K562 (cell line): Measurements from ENCODE around the gene CDH2. TPM values are rescaled to one million over a fixed set of nuclear protein-coding genes. Genes with fewer than 3 reads are reported as not detected.

Experiments
- ATAC-seq: fragments of 200-7000 bp; cut with Tn5 transposase; 3 replicates; pipeline ENCODE4 v1.9.1; 2020; ENCODE audit warnings: moderate library complexity
- BruUV-seq: library from RNA; stranded (reverse); fragments of 400-500 nt; replicated peaks from 2 replicates; lab custom pipeline; 2021; lab: Mats Ljungman, UMichigan
- CTCF ChIA-PET: fragments of 300-600 bp; formaldehyde crosslinking; extraction: SDS; loops from one replicate; lab custom pipeline; 2021; ENCODE audit warnings: low intra/inter-chr PET ratio; lab: Yijun Ruan, JAX
- POLR2A ChIA-PET: fragments of 300-600, 350-650 bp; sonication (Branson Sonifier 250); formaldehyde crosslinking; extraction: SDS; loops from one replicate; lab custom pipeline; 2021; ENCODE audit warnings: antibody characterized with exemption, inconsistent platforms; lab: Yijun Ruan, JAX
- DNase-seq, 4 experiments: peaks; one replicate each; pipeline versions ENCODE4 v3.0.0 to v3.0.0-alpha.2; 2011 to 2018; ENCODE audit warnings: low spot score in 3 of 4, mixed read lengths in 3 of 4; ENCODE audit errors: extremely low read depth in 1 of 4
- FAIRE-seq: peaks from 2 replicates; lab custom pipeline; 2011; peaks lifted over from hg19 to GRCh38; lab: Jason Lieb, UNC
- H2AFZ ChIP-seq: 2 replicates; pipeline ENCODE4 v1.6.0; 2011; ENCODE audit warnings: low read depth, low read length, control low read depth, inconsistent platforms
- H3K27ac ChIP-seq: fragments of 200-600 bp; 3 replicates; pipeline ENCODE4 v1.8.0; 2011; ENCODE audit warnings: low read depth, mild to moderate bottlenecking, control low read depth, inconsistent platforms, low read length, moderate library complexity, mixed read lengths; ENCODE audit errors: extremely low read depth
- H3K27me3 ChIP-seq, 2 experiments: fragments of 300-600 bp in 1 of 2; 2 replicates in 1 of 2; 3 replicates in 1 of 2; pipeline versions ENCODE4 v1.6.0 to v1.8.0; 2011; ENCODE audit warnings: inconsistent platforms in 2 of 2, low read length in 2 of 2, mild to moderate bottlenecking in 1 of 2, mixed read lengths in 1 of 2, moderate library complexity in 1 of 2; ENCODE audit not compliant: control insufficient read depth in 2 of 2, insufficient read depth in 2 of 2
- H3K36me3 ChIP-seq: fragments of 300-600 bp; 3 replicates; pipeline ENCODE4 v1.8.0; 2011; ENCODE audit warnings: mild to moderate bottlenecking, low read length, inconsistent platforms; ENCODE audit not compliant: control insufficient read depth, insufficient read depth
- H3K4me1 ChIP-seq, 2 experiments: fragments of 200-600 bp in 1 of 2; replicated peaks in 1 of 2; 2 replicates in 1 of 2; 3 replicates in 1 of 2; pipeline versions ENCODE4 v1.5.1 to v1.8.0; 2011; ENCODE audit warnings: inconsistent platforms in 2 of 2, low read length in 2 of 2, mild to moderate bottlenecking in 1 of 2, mixed read lengths in 1 of 2, moderate library complexity in 1 of 2; ENCODE audit not compliant: control insufficient read depth in 2 of 2, insufficient read depth in 2 of 2
- H3K4me2 ChIP-seq: 2 replicates; pipeline ENCODE4 v1.6.1; 2011; ENCODE audit warnings: low read length, control low read depth, inconsistent platforms, mixed read lengths; ENCODE audit not compliant: insufficient read depth
- H3K4me3 ChIP-seq: fragments of 200-600 bp; sonication (generic), shearing (Covaris generic); 2 replicates; pipeline ENCODE4 v1.5.1; 2016; ENCODE audit warnings: control low read depth, inconsistent platforms
- H3K79me2 ChIP-seq: fragments of 200-600 bp; 3 replicates; pipeline ENCODE4 v1.8.0; 2011; ENCODE audit warnings: low read length, inconsistent platforms; ENCODE audit not compliant: control insufficient read depth, insufficient read depth
- H3K9ac ChIP-seq, 2 experiments: 2 replicates each; pipeline versions ENCODE4 v1.6.0 to v1.6.1; 2011; ENCODE audit warnings: low read depth in 2 of 2, low read length in 2 of 2, control low read depth in 1 of 2, inconsistent platforms in 1 of 2, mild to moderate bottlenecking in 1 of 2, mixed read lengths in 1 of 2; ENCODE audit not compliant: insufficient read depth in 1 of 2
- H3K9me1 ChIP-seq: one replicate; pipeline ENCODE4 v1.6.0; 2011; ENCODE audit warnings: inconsistent platforms, mild to moderate bottlenecking, low read length, moderate library complexity; ENCODE audit not compliant: control insufficient read depth, insufficient read depth
- H3K9me3 ChIP-seq: replicated peaks from 2 replicates; pipeline ENCODE4 v1.5.1; 2011; ENCODE audit warnings: low read depth, low read length, inconsistent platforms; ENCODE audit not compliant: control insufficient read depth, insufficient read depth
- H4K20me1 ChIP-seq: replicated peaks from 2 replicates; pipeline ENCODE4 v1.6.1; 2011; ENCODE audit warnings: low read length, inconsistent platforms, mixed read lengths; ENCODE audit not compliant: control insufficient read depth, insufficient read depth
- COPS2 ChIP-seq: fragments of 450-650 bp; conservative IDR thresholded peaks from 2 replicates; pipeline ENCODE4 v1.6.1; 2016; ENCODE audit warnings: mild to moderate bottlenecking, moderate library complexity
- ZNF217 ChIP-seq: sonication (generic); formaldehyde crosslinking; IDR thresholded peaks from 2 replicates; pipeline ENCODE4 v1.8.0; 2022; ENCODE audit warnings: mild to moderate bottlenecking, missing genetic modification reagents
- ZNF699 ChIP-seq: fragments of 250-450 bp; sonication (Bioruptor Pico); IDR thresholded peaks from 2 replicates; pipeline ENCODE4 v1.8.0; 2021; ENCODE audit warnings: mild to moderate bottlenecking, moderate library complexity; ENCODE audit not compliant: insufficient replicate concordance
- ZNF79 ChIP-seq: fragments of 250-450 bp; sonication (Bioruptor Pico); IDR thresholded peaks from 2 replicates; pipeline ENCODE4 v1.4.0; 2020; ENCODE audit warnings: low read depth, mild to moderate bottlenecking, moderate library complexity
- WGBS: fragments of 100-300 bp; shearing (Covaris generic); methylation state at CpG from one replicate; pipeline ENCODE4 v1.1.6; 2016; ENCODE audit warnings: low coverage, mixed read lengths; ENCODE audit not compliant: insufficient coverage; ENCODE audit errors: missing lambda C conversion rate; 5-methylcytosine and 5-hydroxymethylcytosine counted together
- in situ Hi-C: fragments of 300-500 bp; cut with MboI; formaldehyde crosslinking; loops from 4 replicates; pipeline ENCODE4 v1.15.0; 2018; ENCODE audit warnings: inconsistent platforms, mixed read lengths
- intact Hi-C: fragments of 100-400 bp; cut with micrococcal nuclease; formaldehyde crosslinking; loops from 2 replicates; pipeline ENCODE4 v1.14.2; 2022
- polyA plus RNA-seq, 8 experiments: library from polyadenylated mRNA; depleted of rRNA in 4 of 8; stranded (reverse) in 5 of 8; unstranded in 3 of 8; fragments of >200 nt; fragmentation: Nextera tagmentation in 2 of 8; fragmentation: Illumina TruSeq in 1 of 8; extraction: Ambion mirVana in 2 of 8; extraction: Trizol in 1 of 8; gene quantifications; 2 replicates each; pipeline versions ENCODE4 v1.2.1 to v1.2.3, GENCODE V29; 2011 to 2014; ENCODE audit warnings: inconsistent platforms in 1 of 8, missing spikeins in 1 of 8
- total RNA-seq, 7 experiments: library from RNA; depleted of rRNA in 6 of 7; stranded (reverse); fragments of >200 nt in 6 of 7; fragmentation: Illumina TruSeq in 2 of 7; extraction: Trizol in 2 of 7; gene quantifications; 2 replicates each; pipeline versions ENCODE4 v1.2.1 to v1.2.3, GENCODE V29; 2011 to 2021; ENCODE audit warnings: low replicate concordance in 1 of 7
- TF ChIP-seq, protein P1 (sequence below): sonication (generic); formaldehyde crosslinking; IDR thresholded peaks from 2 replicates; pipeline ENCODE4 v1.8.1; 2023; ENCODE audit warnings: mild to moderate bottlenecking, missing genetic modification reagents, moderate library complexity
- TF ChIP-seq, protein P2 (sequence below): fragments of 250-450 bp; sonication (Bioruptor Pico); IDR thresholded peaks from 2 replicates; pipeline ENCODE4 v1.8.0; 2021; ENCODE audit warnings: moderate library complexity, mild to moderate bottlenecking, inconsistent platforms

CDH2 gene
- total and polyA plus RNA-seq, 9 of the 15 experiments (the other 6 are each of a cell fraction or from before 2014, with no cell fraction given), result 0.04 TPM; not detected in 8

DNA sequence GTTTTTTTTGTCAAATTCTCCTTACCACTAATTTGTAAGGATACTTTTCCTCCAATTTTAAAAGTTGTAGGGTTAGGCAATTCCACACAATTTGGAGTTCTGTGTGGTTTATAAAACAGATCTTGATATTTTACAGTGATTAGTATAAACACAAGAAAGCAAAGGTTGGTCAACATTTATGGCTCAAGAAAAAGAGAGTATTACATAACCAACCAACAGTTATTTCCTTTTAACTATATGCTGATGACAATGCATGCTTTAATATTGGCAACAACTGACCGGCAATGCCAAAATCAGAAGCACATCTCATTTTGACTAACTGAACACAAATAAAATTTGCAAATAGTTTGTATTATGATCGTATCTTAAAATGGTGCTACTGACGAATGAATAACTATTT is 137.2 kb downstream of the CDH2 start:
- no peak overlapping the region for H3K4me3 ChIP-seq
- FAIRE-seq, result no peak
- H3K9me1 ChIP-seq, result no peaks in the 10 kb centered on the region
- in situ Hi-C loops, result no loop called here
- 3% methylated on average over 3 of the region's 3 CpGs for WGBS
- no peak overlapping the region for H3K9ac ChIP-seq
- no peak overlapping the region for H3K27ac ChIP-seq
- no peak overlapping the region for H2AFZ ChIP-seq
- no peaks in the 10 kb centered on the region for H4K20me1 ChIP-seq
- intact Hi-C loops, result no loop called here
- H3K79me2 ChIP-seq, result no peaks in the 10 kb centered on the region
- no peaks in the 10 kb centered on the region for H3K36me3 ChIP-seq
- no peaks in the 10 kb centered on the region for H3K9me3 ChIP-seq
- ChIA-PET CTCF (no interaction called here), POLR2A (no interaction called here)
- no peaks in the 10 kb centered on the region for H3K4me1 ChIP-seq
- TF ChIP-seq ZNF79 (CRISPR knock-in tag) (no peak), ZNF699 (CRISPR knock-in tag) (no peak), COPS2 (no peak), ZNF217 (no peak)
- TF ChIP-seq, protein P1, sequence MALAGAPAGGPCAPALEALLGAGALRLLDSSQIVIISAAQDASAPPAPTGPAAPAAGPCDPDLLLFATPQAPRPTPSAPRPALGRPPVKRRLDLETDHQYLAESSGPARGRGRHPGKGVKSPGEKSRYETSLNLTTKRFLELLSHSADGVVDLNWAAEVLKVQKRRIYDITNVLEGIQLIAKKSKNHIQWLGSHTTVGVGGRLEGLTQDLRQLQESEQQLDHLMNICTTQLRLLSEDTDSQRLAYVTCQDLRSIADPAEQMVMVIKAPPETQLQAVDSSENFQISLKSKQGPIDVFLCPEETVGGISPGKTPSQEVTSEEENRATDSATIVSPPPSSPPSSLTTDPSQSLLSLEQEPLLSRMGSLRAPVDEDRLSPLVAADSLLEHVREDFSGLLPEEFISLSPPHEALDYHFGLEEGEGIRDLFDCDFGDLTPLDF (CRISPR knock-in tag), result no peak
- TF ChIP-seq, protein P2, sequence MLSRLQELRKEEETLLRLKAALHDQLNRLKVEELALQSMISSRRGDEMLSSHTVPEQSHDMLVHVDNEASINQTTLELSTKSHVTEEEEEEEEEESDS, result no peak
- H3K27me3 ChIP-seq, result no peaks in the 10 kb centered on the region
- DNase-seq, result no peak
- BruUV-seq, result no TSS peak
- no peak overlapping the region for H3K4me2 ChIP-seq
- ATAC-seq, result no peak
